Endothelial cell of umbilical vein (primary cell): Measurements from ENCODE around the gene DNAJC12. TPM values are rescaled to one million over a fixed set of nuclear protein-coding genes. Genes with fewer than 3 reads are reported as not detected.

Source experiments
- BruUV-seq: library from RNA; stranded (reverse); fragments of 400-500 nt; replicated peaks from 2 replicates; lab custom pipeline; 2021; lab: Mats Ljungman, UMichigan
- CTCF ChIA-PET: fragments of 300-600, 350-600 bp; sonication (Branson Sonifier 250); formaldehyde crosslinking; loops from one replicate; lab custom pipeline; 2021; ENCODE audit warnings: antibody characterized with exemption, inconsistent platforms; lab: Charles Lee
- POLR2A ChIA-PET: fragments of 300-600, 350-600 bp; sonication (Branson Sonifier 250); formaldehyde crosslinking; loops from one replicate; lab custom pipeline; 2021; ENCODE audit warnings: antibody characterized with exemption, inconsistent platforms; lab: Charles Lee
- DNase-seq: peaks from one replicate; pipeline ENCODE4 v3.0.0-alpha.2; 2011; ENCODE audit warnings: low read depth, low spot score
- FAIRE-seq: peaks from 2 replicates; lab custom pipeline; 2011; peaks lifted over from hg19 to GRCh38; lab: Jason Lieb, UNC
- H2AFZ ChIP-seq: 2 replicates; pipeline ENCODE4 v1.6.0; 2012; ENCODE audit warnings: low read depth, low read length, control low read depth, inconsistent platforms
- H3K27ac ChIP-seq: 2 replicates; pipeline ENCODE4 v1.5.1; 2011; ENCODE audit warnings: low read depth, mild to moderate bottlenecking, control low read depth, low read length, moderate library complexity; ENCODE audit not compliant: insufficient read depth
- H3K27me3 ChIP-seq, 2 experiments: 2 replicates each; pipeline versions ENCODE4 v1.6.0 to v1.6.1; 2011; ENCODE audit warnings: low read length in 2 of 2, mixed read lengths in 1 of 2; ENCODE audit not compliant: control insufficient read depth in 2 of 2, insufficient read depth in 2 of 2
- H3K36me3 ChIP-seq, 2 experiments: 2 replicates in 1 of 2; 3 replicates in 1 of 2; pipeline ENCODE4 v1.5.1; 2011; ENCODE audit warnings: low read length in 2 of 2, mild to moderate bottlenecking in 1 of 2, moderate library complexity in 1 of 2; ENCODE audit not compliant: control insufficient read depth in 2 of 2, insufficient read depth in 2 of 2; ENCODE audit errors: extremely low read depth in 1 of 2
- H3K4me1 ChIP-seq: 3 replicates; pipeline ENCODE4 v1.5.1; 2011; ENCODE audit warnings: mild to moderate bottlenecking, low read length; ENCODE audit not compliant: control insufficient read depth, insufficient read depth; ENCODE audit errors: extremely low read depth
- H3K4me2 ChIP-seq: 2 replicates; pipeline ENCODE4 v1.6.1; 2011; ENCODE audit warnings: low read length, control low read depth, mixed read lengths; ENCODE audit not compliant: insufficient read depth
- H3K4me3 ChIP-seq, 3 experiments: fragments of 200-600 bp in 1 of 3; sonication (generic), shearing (Covaris generic) in 1 of 3; replicated peaks in 1 of 3; 2 replicates each; pipeline ENCODE4 v1.5.1; 2011 to 2016; ENCODE audit warnings: control low read depth in 3 of 3, low read length in 3 of 3, mild to moderate bottlenecking in 2 of 3, inconsistent platforms in 1 of 3, low read depth in 1 of 3, moderate library complexity in 1 of 3; ENCODE audit not compliant: insufficient read depth in 1 of 3
- H3K79me2 ChIP-seq: 2 replicates; pipeline ENCODE4 v1.6.0; 2012; ENCODE audit warnings: low read length, inconsistent platforms; ENCODE audit not compliant: control insufficient read depth, insufficient read depth
- H3K9ac ChIP-seq: replicated peaks from 2 replicates; pipeline ENCODE3; 2011; ENCODE audit warnings: low read length, control low read depth; ENCODE audit not compliant: insufficient read depth; ENCODE audit errors: extremely low read depth
- H3K9me1 ChIP-seq: replicated peaks from 3 replicates; pipeline ENCODE4 v1.6.0; 2011; ENCODE audit warnings: mild to moderate bottlenecking, low read length; ENCODE audit not compliant: control insufficient read depth, insufficient read depth; ENCODE audit errors: extremely low read depth
- H3K9me3 ChIP-seq: replicated peaks from 2 replicates; pipeline ENCODE4 v1.5.1; 2012; ENCODE audit warnings: low read length, inconsistent platforms; ENCODE audit not compliant: control insufficient read depth, insufficient read depth
- H4K20me1 ChIP-seq: replicated peaks from 2 replicates; pipeline ENCODE3; 2011; ENCODE audit warnings: mild to moderate bottlenecking, low read length; ENCODE audit not compliant: control insufficient read depth, insufficient read depth; ENCODE audit errors: extremely low read depth
- EZH2 ChIP-seq: IDR thresholded peaks from 2 replicates; pipeline ENCODE4 v1.6.1; 2012; ENCODE audit warnings: borderline replicate concordance, low read depth, mild to moderate bottlenecking, moderate library complexity, low read length, inconsistent platforms; ENCODE audit not compliant: severe bottlenecking
- FOS ChIP-seq: IDR thresholded peaks from 2 replicates; pipeline ENCODE4 v1.6.1; 2011; ENCODE audit warnings: mild to moderate bottlenecking, low read length, moderate library complexity, borderline replicate concordance; ENCODE audit not compliant: insufficient read depth
- GATA2 ChIP-seq: IDR thresholded peaks from 2 replicates; pipeline ENCODE4 v1.7.0; 2011; ENCODE audit warnings: low read depth, mild to moderate bottlenecking, moderate library complexity, mixed read lengths, low read length; ENCODE audit not compliant: insufficient read length, insufficient read depth
- JUN ChIP-seq: IDR thresholded peaks from 2 replicates; pipeline ENCODE4 v1.6.1; 2011; ENCODE audit warnings: borderline replicate concordance, low read depth; ENCODE audit not compliant: insufficient read length, insufficient read depth
- MYC ChIP-seq: IDR thresholded peaks from one replicate; pipeline ENCODE4 v1.6.1; 2011; ENCODE audit warnings: mild to moderate bottlenecking, low read depth, low read length
- POLR2A ChIP-seq: IDR thresholded peaks from 2 replicates; pipeline ENCODE4 v1.6.1; 2012; ENCODE audit warnings: low read depth, mild to moderate bottlenecking, control low read depth, low read length
- POLR2AphosphoS5 ChIP-seq: IDR thresholded peaks from 2 replicates; pipeline ENCODE4 v1.6.1; 2012; ENCODE audit warnings: low read depth, mild to moderate bottlenecking, control low read depth, low read length, moderate library complexity; ENCODE audit not compliant: insufficient read depth
- dilution Hi-C: fragments of 300-500 bp; cut with MboI; formaldehyde crosslinking; loops from one replicate; pipeline ENCODE4 v1.15.0; 2019; ENCODE audit warnings: low sequenced_read_pairs; ENCODE audit not compliant: extremely low pct_ligation_motif_present
- intact Hi-C: fragments of 100-400 bp; cut with micrococcal nuclease; formaldehyde crosslinking; loops from one replicate; pipeline ENCODE4 v1.10.0; 2022
- polyA plus RNA-seq, 4 experiments: library from polyadenylated mRNA; depleted of rRNA in 3 of 4; stranded (reverse) in 3 of 4; unstranded in 1 of 4; fragments of >200 nt; gene quantifications; 2 replicates each; pipeline versions ENCODE4 v1.2.1 to v1.2.3, GENCODE V29; 2011 to 2012; ENCODE audit warnings: missing spikeins in 1 of 4
- total RNA-seq: library from RNA; stranded (reverse); gene quantifications from 2 replicates; pipeline ENCODE4 v1.2.3, GENCODE V29; 2021
- TF ChIP-seq, protein P1 (sequence below), 2 donors: IDR thresholded peaks; 1 replicate in 1 of 2; 2 replicates in 1 of 2; pipeline ENCODE4 v1.5.1; 2011; ENCODE audit warnings: low read length in 2 of 2, mild to moderate bottlenecking in 2 of 2, moderate library complexity in 2 of 2, control low read depth in 1 of 2, inconsistent platforms in 1 of 2, low read depth in 1 of 2; ENCODE audit not compliant: insufficient read depth in 1 of 2; ENCODE audit errors: extremely low read depth in 1 of 2
- TF ChIP-seq, protein P2 (sequence below): IDR thresholded peaks from 2 replicates; pipeline ENCODE4 v1.6.1; 2011; ENCODE audit not compliant: insufficient read depth, insufficient read length

DNAJC12 gene
- total and polyA plus RNA-seq, 2 donors (not counting 3 experiments of a cell fraction or from before 2014, with no cell fraction given) = 0.54 to 1.0 TPM

DNA sequence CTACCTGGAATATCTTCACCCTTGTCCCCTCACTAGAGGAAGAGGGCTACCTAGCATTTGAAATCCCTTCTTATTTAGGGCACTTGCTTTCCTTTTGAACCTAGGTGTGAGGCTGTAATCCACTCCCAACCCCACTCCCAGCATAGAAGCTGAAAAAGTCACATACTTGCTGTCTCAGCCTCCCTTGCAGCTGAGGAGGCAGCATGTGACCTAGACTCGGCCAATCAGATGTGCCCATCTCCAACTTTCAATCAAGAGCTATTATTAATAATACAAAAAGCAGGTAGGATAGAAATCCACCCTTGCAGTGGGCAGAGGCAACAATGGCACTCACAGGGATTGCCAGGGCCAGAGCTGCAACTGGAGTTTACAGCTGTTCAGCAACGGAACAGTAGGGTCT is 70.7 kb downstream of the DNAJC12 start:
- ChIA-PET POLR2A (no interaction called here), CTCF (interaction anchor here (0.9 to 3.9 kb wide), 4 partner anchors 10 to 69 kb away, joined by 3 to 24 read pairs (median 10); no protein-coding TSS in a partner anchor)
- H3K4me3 ChIP-seq = no peak overlapping the region
- intact Hi-C loops (no loop called here), dilution Hi-C loops (no loop called here)
- no peaks in the 10 kb centered on the region for H3K36me3 ChIP-seq
- no peaks in the 10 kb centered on the region for H3K79me2 ChIP-seq
- no peaks in the 10 kb centered on the region for H3K9me1 ChIP-seq
- H3K27ac ChIP-seq = no peak overlapping the region
- H3K9ac ChIP-seq = no peak overlapping the region
- no peak for TF ChIP-seq FOS
- TF ChIP-seq GATA2 = no peak
- TF ChIP-seq MYC = no peak
- no peak for TF ChIP-seq POLR2A
- TF ChIP-seq POLR2AphosphoS5 = no peak
- TF ChIP-seq, protein P1, sequence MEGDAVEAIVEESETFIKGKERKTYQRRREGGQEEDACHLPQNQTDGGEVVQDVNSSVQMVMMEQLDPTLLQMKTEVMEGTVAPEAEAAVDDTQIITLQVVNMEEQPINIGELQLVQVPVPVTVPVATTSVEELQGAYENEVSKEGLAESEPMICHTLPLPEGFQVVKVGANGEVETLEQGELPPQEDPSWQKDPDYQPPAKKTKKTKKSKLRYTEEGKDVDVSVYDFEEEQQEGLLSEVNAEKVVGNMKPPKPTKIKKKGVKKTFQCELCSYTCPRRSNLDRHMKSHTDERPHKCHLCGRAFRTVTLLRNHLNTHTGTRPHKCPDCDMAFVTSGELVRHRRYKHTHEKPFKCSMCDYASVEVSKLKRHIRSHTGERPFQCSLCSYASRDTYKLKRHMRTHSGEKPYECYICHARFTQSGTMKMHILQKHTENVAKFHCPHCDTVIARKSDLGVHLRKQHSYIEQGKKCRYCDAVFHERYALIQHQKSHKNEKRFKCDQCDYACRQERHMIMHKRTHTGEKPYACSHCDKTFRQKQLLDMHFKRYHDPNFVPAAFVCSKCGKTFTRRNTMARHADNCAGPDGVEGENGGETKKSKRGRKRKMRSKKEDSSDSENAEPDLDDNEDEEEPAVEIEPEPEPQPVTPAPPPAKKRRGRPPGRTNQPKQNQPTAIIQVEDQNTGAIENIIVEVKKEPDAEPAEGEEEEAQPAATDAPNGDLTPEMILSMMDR (IDR thresholded peaks at IDR 0.05; ENCODE audit: extremely low read depth in 1 of 2, insufficient read depth in 1 of 2, low read depth in 1 of 2, low read length in 2 of 2) = no peak
- TF ChIP-seq, protein P2, sequence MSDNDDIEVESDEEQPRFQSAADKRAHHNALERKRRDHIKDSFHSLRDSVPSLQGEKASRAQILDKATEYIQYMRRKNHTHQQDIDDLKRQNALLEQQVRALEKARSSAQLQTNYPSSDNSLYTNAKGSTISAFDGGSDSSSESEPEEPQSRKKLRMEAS = no peak
- no peak for TF ChIP-seq JUN
- TF ChIP-seq EZH2 = no peak
- BruUV-seq = no TSS peak
- no peaks in the 10 kb centered on the region for H3K27me3 ChIP-seq
- H4K20me1 ChIP-seq = no peaks in the 10 kb centered on the region
- no peak overlapping the region for H2AFZ ChIP-seq
- peaks cover 3% of the 10 kb centered on the region for H3K4me1 ChIP-seq
- no peaks in the 10 kb centered on the region for H3K9me3 ChIP-seq
- H3K4me2 ChIP-seq = no peak overlapping the region
- no peak for FAIRE-seq
- DNase-seq = no peak
